Activated CD8-positive, alpha-beta memory T cell treated with anti-CD3 and anti-CD28 coated beads, Interleukin-2, amount 50 U/mL, for 24 hours (primary cell): ENCODE data around the gene MORN1.
"Not testable (repeated sequence)": the region's sequence is repeated elsewhere in the genome, so short reads cannot be mapped to it uniquely, and the experiment has no call there.

Experiments
- DNase-seq: peaks from one replicate; pipeline ENCODE4 v3.0.0-alpha.2; 2020; ENCODE audit errors: extremely low read depth

Gene MORN1

GRCh38 chr1:2337081-2337480 lies 54.3 kb downstream of the MORN1 start:
- DNase-seq = no peak

- no peak for DNase-seq
Measured at GRCh38 chr1:2336499-2336898, 54.9 kb downstream of the MORN1 start.

- no peak for DNase-seq
Measured at GRCh38 chr1:2335721-2336455, 55.5 kb downstream of the MORN1 start.

- no peak for DNase-seq
Measured at GRCh38 chr1:2334883-2335534, 56.3 kb downstream of the MORN1 start.

GRCh38 chr1:2334366-2334765 lies 57.0 kb downstream of the MORN1 start:
- no peak for DNase-seq

- not testable (repeated sequence) for DNase-seq
Measured at GRCh38 chr1:2331580-2331979, 59.8 kb downstream of the MORN1 start.

- no peak for DNase-seq
Measured at GRCh38 chr1:2331200-2331544, 60.2 kb downstream of the MORN1 start.

- DNase-seq = no peak
Measured at GRCh38 chr1:2330519-2331199, 60.7 kb downstream of the MORN1 start.

- DNase-seq = no peak
Measured at GRCh38 chr1:2330035-2330434, 61.3 kb downstream of the MORN1 start.

- DNase-seq = no peak
Measured at GRCh38 chr1:2328676-2329455, 62.5 kb downstream of the MORN1 start.

GRCh38 chr1:2327841-2328240 lies 63.5 kb downstream of the MORN1 start:
- no peak for DNase-seq

- not testable (repeated sequence) for DNase-seq
Measured at GRCh38 chr1:2327162-2327561, 64.2 kb downstream of the MORN1 start.

GRCh38 chr1:2326524-2326923 lies 64.8 kb downstream of the MORN1 start:
- no peak for DNase-seq

GRCh38 chr1:2324553-2325366 lies 66.6 kb downstream of the MORN1 start:
- DNase-seq = no peak

GRCh38 chr1:2323451-2323974 lies 67.8 kb downstream of the MORN1 start:
- DNase-seq = no peak

GRCh38 chr1:2322581-2323211 lies 68.7 kb downstream of the MORN1 start:
- DNase-seq = no peak

- DNase-seq = no peak
Measured at GRCh38 chr1:2322065-2322571, 69.2 kb downstream of the MORN1 start.

GRCh38 chr1:2320760-2321667 lies 70.3 kb downstream of the MORN1 start:
- DNase-seq = no peak

GRCh38 chr1:2320006-2320405 lies 71.3 kb downstream of the MORN1 start:
- no peak for DNase-seq
